B cell (primary cell): ENCODE results near the gene GMIP. TPM values are rescaled to one million over a fixed set of nuclear protein-coding genes. Genes with fewer than 3 reads are reported as not detected.
A peak's percentile ranks its signal among the peaks of the same experiment; 100 is the strongest.

Experiments
- ATAC-seq: fragments of 200-7000 bp; cut with Tn5 transposase; one replicate; pipeline ENCODE4 v1.10.0; 2021; ENCODE audit warnings: low read depth, mild to moderate bottlenecking, moderate number of reproducible peaks, moderate library complexity
- CTCF ChIA-PET: fragments of 350-600 bp; sonication (Branson Sonifier 250); formaldehyde crosslinking; loops from one replicate; lab custom pipeline; 2021; ENCODE audit warnings: antibody characterized with exemption, inconsistent platforms; lab: Charles Lee
- POLR2A ChIA-PET: fragments of 350-600 bp; sonication (Branson Sonifier 250); formaldehyde crosslinking; loops from one replicate; lab custom pipeline; 2021; ENCODE audit warnings: antibody characterized with exemption; lab: Charles Lee
- DNase-seq: peaks from one replicate; pipeline ENCODE4 v3.0.0; 2013
- H2AFZ ChIP-seq: 2 replicates; pipeline ENCODE4 v1.6.1; 2012; ENCODE audit warnings: mild to moderate bottlenecking, low read depth, low read length; ENCODE audit not compliant: insufficient read depth, poor library complexity, severe bottlenecking
- H3K27ac ChIP-seq, 2 donors: 1 replicate in 1 of 2; 2 replicates in 1 of 2; pipeline ENCODE4 v1.5.1; 2012 to 2013; ENCODE audit warnings: low read length in 2 of 2, mild to moderate bottlenecking in 2 of 2, moderate library complexity in 1 of 2
- H3K27me3 ChIP-seq, 4 experiments: fragments of 200-600 bp in 1 of 4; sonication (generic) in 1 of 4; replicated peaks in 1 of 4; 1 replicate in 2 of 4; 2 replicates in 2 of 4; pipeline versions ENCODE4 v1.6.1 to v1.7.0; 2013 to 2016; ENCODE audit warnings: low read length in 3 of 4, mild to moderate bottlenecking in 2 of 4, mixed read lengths in 1 of 4, moderate library complexity in 1 of 4; ENCODE audit not compliant: insufficient read depth in 4 of 4, control insufficient read depth in 3 of 4; ENCODE audit errors: control extremely low read depth in 1 of 4
- H3K36me3 ChIP-seq, 2 experiments: replicated peaks in 1 of 2; 1 replicate in 1 of 2; 2 replicates in 1 of 2; pipeline versions ENCODE4 v1.6.1 to v1.7.1; 2013; ENCODE audit warnings: low read length in 1 of 2; ENCODE audit not compliant: insufficient read depth in 2 of 2, control insufficient read depth in 1 of 2; ENCODE audit errors: control extremely low read depth in 1 of 2, extremely low read depth in 1 of 2
- H3K4me1 ChIP-seq, 2 donors: fragments of 200-600 bp in 1 of 2; sonication (generic) in 1 of 2; 1 replicate in 1 of 2; 2 replicates in 1 of 2; pipeline versions ENCODE4 v1.5.1 to v1.6.1; 2013 to 2017; ENCODE audit warnings: low read length in 2 of 2; ENCODE audit not compliant: control insufficient read depth in 2 of 2, insufficient read depth in 2 of 2
- H3K4me2 ChIP-seq: replicated peaks from 2 replicates; pipeline ENCODE3; 2012; ENCODE audit warnings: mild to moderate bottlenecking, low read depth, low read length; ENCODE audit not compliant: poor library complexity, severe bottlenecking
- H3K4me3 ChIP-seq, 5 experiments: fragments of 200-600 bp in 1 of 5; sonication (generic) in 1 of 5; 1 replicate in 3 of 5; 2 replicates in 2 of 5; pipeline versions ENCODE4 v1.5.1 to v1.7.0; 2011 to 2016; ENCODE audit warnings: low read length in 4 of 5, mild to moderate bottlenecking in 4 of 5, low read depth in 2 of 5, control low read depth in 1 of 5, moderate library complexity in 1 of 5; ENCODE audit not compliant: insufficient read depth in 1 of 5; ENCODE audit errors: control extremely low read depth in 1 of 5, extremely low read depth in 1 of 5
- H3K79me2 ChIP-seq: fragments of 200-600 bp; sonication (generic); one replicate; pipeline ENCODE4 v1.6.0; 2016; ENCODE audit warnings: low read length; ENCODE audit not compliant: control insufficient read depth, insufficient read depth
- H3K9ac ChIP-seq: fragments of 200-600 bp; sonication (generic); 2 replicates; pipeline ENCODE4 v1.6.1; 2017; ENCODE audit warnings: mild to moderate bottlenecking, low read length, moderate library complexity
- H3K9me3 ChIP-seq, 3 donors: one replicate each; pipeline versions ENCODE4 v1.6.1 to v1.7.1; 2013; ENCODE audit warnings: low read length in 2 of 3; ENCODE audit not compliant: control insufficient read depth in 2 of 3, insufficient read depth in 1 of 3; ENCODE audit errors: control extremely low read depth in 1 of 3
- H4K20me1 ChIP-seq: 2 replicates; pipeline ENCODE4 v1.6.0; 2012; ENCODE audit warnings: mild to moderate bottlenecking, low read length; ENCODE audit not compliant: insufficient read depth, control insufficient read depth, poor library complexity, severe bottlenecking
- H3K27ac Mint-ChIP-seq: one replicate; pipeline ENCODE4 v1.8.0; 2021; ENCODE audit warnings: mixed read lengths
- H3K27me3 Mint-ChIP-seq: one replicate; pipeline ENCODE4 v1.8.0; 2021; ENCODE audit warnings: mixed read lengths
- H3K4me1 Mint-ChIP-seq: one replicate; pipeline ENCODE4 v1.8.0; 2021; ENCODE audit warnings: mixed read lengths
- H3K4me3 Mint-ChIP-seq: one replicate; pipeline ENCODE4 v1.8.0; 2021; ENCODE audit warnings: mixed read lengths
- H3K9me3 Mint-ChIP-seq: one replicate; pipeline ENCODE4 v1.8.0; 2022; ENCODE audit warnings: mixed read lengths; ENCODE audit not compliant: insufficient read depth
- CTCF ChIP-seq: fragments of 200-600 bp; IDR thresholded peaks from one replicate; pipeline ENCODE4 v1.8.0; 2022; ENCODE audit warnings: antibody characterized with exemption, mild to moderate bottlenecking
- EZH2 ChIP-seq: IDR thresholded peaks from 2 replicates; pipeline ENCODE4 v1.6.1; 2012; ENCODE audit warnings: borderline replicate concordance, low read depth, mild to moderate bottlenecking, moderate library complexity, low read length; ENCODE audit not compliant: insufficient read depth, poor library complexity, severe bottlenecking
- WGBS: methylation state at CpG from one replicate; pipeline ENCODE4 v1.1.5; 2013; ENCODE audit warnings: missing lambda C conversion rate; ENCODE audit not compliant: insufficient coverage; 5-methylcytosine and 5-hydroxymethylcytosine counted together
- intact Hi-C: fragments of 100-400 bp; cut with micrococcal nuclease; formaldehyde crosslinking; loops from one replicate; pipeline ENCODE4 v1.10.0; 2022
- polyA plus RNA-seq: library from polyadenylated mRNA; depleted of rRNA; stranded (reverse); fragments of >200 nt; gene quantifications from 2 replicates; pipeline ENCODE4 v1.2.3, GENCODE V29; 2012
- total RNA-seq, 2 donors: library from RNA; stranded (reverse); fragments of 120-200 nt in 1 of 2; gene quantifications; 1 replicate in 1 of 2; 2 replicates in 1 of 2; pipeline versions ENCODE4 v1.2.3 to v1.2.4, GENCODE V29; 2013 to 2022

Gene GMIP
- total and polyA plus RNA-seq, 2 donors (not counting 1 experiment from before 2014, with no cell fraction given): 57.0 to 112 TPM

GRCh38 chr19:19642506-19643157, 825 bp downstream of the GMIP start:
- peaks cover 20% of the 10 kb centered on the region for H4K20me1 ChIP-seq
- H3K4me3 ChIP-seq: peak overlapping the region; percentile 92 to 100 (median 95)
- peak overlapping the region; percentile 95 to 98 for H3K27ac ChIP-seq
- peak; percentile 3 for ATAC-seq
- Mint-ChIP-seq H3K9me3 (no peaks in the 10 kb centered on the region), H3K27ac (peak overlapping the region; percentile 98), H3K4me3 (peak overlapping the region; percentile 99), H3K4me1 (peaks cover 18% of the 10 kb centered on the region), H3K27me3 (no peaks in the 10 kb centered on the region)
- H3K79me2 ChIP-seq: peaks cover 52% of the 10 kb centered on the region
- intact Hi-C loops: loop anchor here (1.0 kb wide), 5 partner anchors 14 to 110 kb away; partner anchors contain the start of genes ATP13A1, LPAR2 and PBX4
- peaks cover 17 to 21% of the 10 kb centered on the region in 2 donors for H3K4me1 ChIP-seq
- ChIA-PET POLR2A (interaction anchor here (3.7 kb wide), 1 partner anchor 20 kb away, joined by 22 read pairs; the partner anchor contains the start of gene ATP13A1), CTCF (interaction anchor here (1.0 to 1.2 kb wide), 2 partner anchors 20 to 110 kb away, joined by 3 to 4 read pairs; no protein-coding TSS in a partner anchor)
- WGBS: 0% methylated on average over 11 of the region's 16 CpGs
- TF ChIP-seq CTCF (no peak), EZH2 (no peak)
- H3K36me3 ChIP-seq: peaks cover 0 to 70% of the 10 kb centered on the region in 2 experiments
- peak overlapping the region; percentile 76 for H2AFZ ChIP-seq
- no peak for DNase-seq
- peaks cover 0 to 3% (median 0%) of the 10 kb centered on the region in 3 donors for H3K9me3 ChIP-seq
- H3K9ac ChIP-seq: peak overlapping the region; percentile 96
- peak overlapping the region; percentile 98 for H3K4me2 ChIP-seq
- H3K27me3 ChIP-seq: no peaks in the 10 kb centered on the region
